Loucy (cell line): ENCODE results near the gene ELOVL1.

Experiments used
- H2AFZ ChIP-seq: fragments of 200-600 bp; sonication (generic); 2 replicates; pipeline ENCODE4 v1.6.0; 2016; ENCODE audit warnings: antibody characterized with exemption, mild to moderate bottlenecking, low read length, moderate library complexity
- H3F3A ChIP-seq: fragments of 200-600 bp; 2 replicates; pipeline ENCODE4 v1.6.0; 2016; ENCODE audit warnings: antibody characterized with exemption, low read depth, mild to moderate bottlenecking
- H3K27me3 ChIP-seq: fragments of 200-600 bp; sonication (generic); 2 replicates; pipeline ENCODE4 v1.6.1; 2014; ENCODE audit warnings: low read length, mild to moderate bottlenecking; ENCODE audit not compliant: insufficient read depth, poor library complexity, severe bottlenecking
- H3K36me3 ChIP-seq: fragments of 200-600 bp; sonication (generic); 2 replicates; pipeline ENCODE4 v1.6.1; 2016; ENCODE audit warnings: low read length; ENCODE audit not compliant: insufficient read depth
- H3K4me1 ChIP-seq: fragments of 200-600 bp; sonication (generic); 2 replicates; pipeline ENCODE4 v1.5.1; 2014; ENCODE audit warnings: low read length, mild to moderate bottlenecking; ENCODE audit not compliant: insufficient read depth, poor library complexity, severe bottlenecking
- H3K4me2 ChIP-seq: fragments of 200-600 bp; sonication (generic); 2 replicates; pipeline ENCODE4 v1.6.0; 2014; ENCODE audit warnings: antibody characterized with exemption, low read length, low read depth, mild to moderate bottlenecking; ENCODE audit not compliant: poor library complexity, severe bottlenecking
- H3K4me3 ChIP-seq: fragments of 200-600 bp; sonication (generic); 2 replicates; pipeline ENCODE4 v1.5.1; 2014; ENCODE audit warnings: low read length, mild to moderate bottlenecking, mixed read lengths; ENCODE audit not compliant: poor library complexity, severe bottlenecking
- H3K79me2 ChIP-seq: fragments of 200-600 bp; sonication (generic); 2 replicates; pipeline ENCODE4 v1.6.1; 2014; ENCODE audit warnings: low read length; ENCODE audit not compliant: insufficient read depth
- H3K9ac ChIP-seq: fragments of 200-600 bp; sonication (generic); 2 replicates; pipeline ENCODE4 v1.6.0; 2014; ENCODE audit warnings: mild to moderate bottlenecking, low read depth, low read length, moderate library complexity; ENCODE audit not compliant: poor library complexity, severe bottlenecking
- H3K9me2 ChIP-seq: fragments of 200-600 bp; sonication (generic); replicated peaks from 2 replicates; pipeline ENCODE4 v1.6.1; 2016; ENCODE audit warnings: low read depth, low read length, mixed read lengths
- H3K9me3 ChIP-seq: fragments of 200-600 bp; sonication (generic); 2 replicates; pipeline ENCODE4 v1.6.1; 2014; ENCODE audit warnings: mild to moderate bottlenecking, antibody characterized with exemption, low read length, low read depth; ENCODE audit not compliant: insufficient read depth
- H4K20me1 ChIP-seq: fragments of 200-600 bp; sonication (generic); 2 replicates; pipeline ENCODE4 v1.6.0; 2014; ENCODE audit warnings: antibody characterized with exemption, low read length, mild to moderate bottlenecking; ENCODE audit not compliant: insufficient read depth, poor library complexity, severe bottlenecking
- CTCF ChIP-seq: fragments of 200-600 bp; sonication (generic); conservative IDR thresholded peaks from 2 replicates; pipeline ENCODE4 v1.5.1; 2014; ENCODE audit warnings: mild to moderate bottlenecking, antibody characterized with exemption, low read length
- EZH2phosphoT487 ChIP-seq: fragments of 200-600 bp; IDR thresholded peaks from 2 replicates; pipeline ENCODE4 v1.6.1; 2018; ENCODE audit warnings: antibody characterized with exemption, mild to moderate bottlenecking, moderate library complexity, borderline replicate concordance

ELOVL1 gene

GRCh38 chr1:43339584-43340232 is 28.1 kb downstream of the ELOVL1 start:
- Histone ChIP-seq H3F3A (no peaks in the 10 kb centered on the region), H3K36me3 (no peaks in the 10 kb centered on the region), H3K9me3 (no peaks in the 10 kb centered on the region), H3K9me2 (no peaks in the 10 kb centered on the region), H3K79me2 (no peaks in the 10 kb centered on the region), H2AFZ (no peak overlapping the region), H3K4me1 (peaks cover 16% of the 10 kb centered on the region), H3K27me3 (no peaks in the 10 kb centered on the region), H3K4me2 (no peak overlapping the region), H3K9ac (no peak overlapping the region), H4K20me1 (no peaks in the 10 kb centered on the region), H3K4me3 (no peak overlapping the region)
- TF ChIP-seq CTCF, result no peak
- TF ChIP-seq EZH2phosphoT487, result no peak

- H3K9me3 ChIP-seq, result no peaks in the 10 kb centered on the region
- peak overlapping the region; percentile 62 for H3K4me2 ChIP-seq
- TF ChIP-seq CTCF (no peak), EZH2phosphoT487 (no peak)
Observed at GRCh38 chr1:43338001-43338400, 29.8 kb downstream of the ELOVL1 start.

GRCh38 chr1:43337588-43337987 is 30.2 kb downstream of the ELOVL1 start, which contains the start of gene MPL:
TSS of gene MPL (plus strand) at chr1:43337818. CDS start at chr1:43337849, 31 bp downstream.
- TF ChIP-seq EZH2phosphoT487 (no peak), CTCF (no peak)
- H4K20me1 ChIP-seq, result no peaks in the 10 kb centered on the region
- no peaks in the 10 kb centered on the region for H3K9me2 ChIP-seq
- no peaks in the 10 kb centered on the region for H3F3A ChIP-seq
- peak within 1 kb of the TSS; percentile 62 for H3K4me2 ChIP-seq
- H3K4me3 ChIP-seq, result peak within 1 kb of the TSS; percentile 62
- H3K79me2 ChIP-seq, result no peaks in the 10 kb centered on the region
- peak within 1 kb of the TSS; percentile 46 for H3K9ac ChIP-seq
- H3K27me3 ChIP-seq, result no peaks in the 10 kb centered on the region
- H2AFZ ChIP-seq, result peak within 1 kb of the TSS; percentile 57
- no peaks in the 10 kb centered on the region for H3K36me3 ChIP-seq
- peaks cover 16% of the 10 kb centered on the region for H3K4me1 ChIP-seq
- no peaks in the 10 kb centered on the region for H3K9me3 ChIP-seq

More at GRCh38 chr1:43338001-43338400, 29.8 kb downstream of the ELOVL1 start:
- Histone ChIP-seq H3K36me3 (no peaks in the 10 kb centered on the region), H3K9me2 (no peaks in the 10 kb centered on the region), H2AFZ (peak overlapping the region; percentile 57; the same call in 1 of the 2 replicates), H3K4me1 (peaks cover 16% of the 10 kb centered on the region), H3K9ac (peak overlapping the region; percentile 46), H3K4me3 (peak overlapping the region; percentile 62), H3K27me3 (no peaks in the 10 kb centered on the region), H3F3A (no peaks in the 10 kb centered on the region), H3K79me2 (no peaks in the 10 kb centered on the region), H4K20me1 (no peaks in the 10 kb centered on the region)
